Fibroblast of lung (primary cell): ENCODE results near the gene GRIN1.

Experiments used
- EZH2 ChIP-seq: IDR thresholded peaks from 2 replicates; pipeline ENCODE4 v1.5.1; 2012; ENCODE audit warnings: low read length, control low read depth, mild to moderate bottlenecking; ENCODE audit errors: missing control alignments
- TF ChIP-seq, protein P1 (sequence below), 2 donors: IDR thresholded peaks in 1 of 2; conservative IDR thresholded peaks in 1 of 2; 1 replicate in 1 of 2; 2 replicates in 1 of 2; pipeline ENCODE4 v1.5.1; 2011 to 2012; ENCODE audit warnings: low read length in 2 of 2, control low read depth in 1 of 2, inconsistent platforms in 1 of 2, low read depth in 1 of 2, mild to moderate bottlenecking in 1 of 2

DNA sequence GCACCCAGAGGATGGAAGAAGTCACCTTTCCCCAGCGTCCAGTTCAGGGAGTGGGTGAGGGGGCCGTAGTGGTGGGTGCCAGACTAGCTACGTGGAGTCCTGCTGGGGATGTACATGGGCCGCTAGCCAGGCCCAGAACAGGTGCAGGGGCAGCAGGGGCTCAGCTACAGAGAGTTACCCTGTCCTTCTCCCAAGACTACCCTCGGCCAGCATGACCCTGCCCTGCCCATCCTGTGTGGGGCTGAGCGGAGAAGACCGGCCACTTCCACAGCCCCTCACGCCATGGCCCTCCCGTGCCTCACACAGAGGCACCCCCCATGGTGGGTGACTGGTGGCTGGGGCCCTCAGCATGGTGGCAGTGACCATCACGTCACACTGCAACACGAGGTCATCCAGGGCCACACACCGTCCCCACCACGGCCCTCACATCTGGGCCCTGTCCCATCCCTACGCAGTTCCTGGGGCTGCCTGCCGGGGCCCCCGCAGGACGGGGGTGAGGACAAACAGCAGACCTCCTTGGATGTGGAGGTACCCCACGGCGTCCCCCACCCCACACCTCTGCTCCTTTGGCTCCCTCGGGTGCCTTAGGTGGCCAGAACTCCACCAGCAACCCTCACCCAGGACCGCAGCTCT is 23.4 kb upstream of the GRIN1 start:
- TF ChIP-seq, protein P1, sequence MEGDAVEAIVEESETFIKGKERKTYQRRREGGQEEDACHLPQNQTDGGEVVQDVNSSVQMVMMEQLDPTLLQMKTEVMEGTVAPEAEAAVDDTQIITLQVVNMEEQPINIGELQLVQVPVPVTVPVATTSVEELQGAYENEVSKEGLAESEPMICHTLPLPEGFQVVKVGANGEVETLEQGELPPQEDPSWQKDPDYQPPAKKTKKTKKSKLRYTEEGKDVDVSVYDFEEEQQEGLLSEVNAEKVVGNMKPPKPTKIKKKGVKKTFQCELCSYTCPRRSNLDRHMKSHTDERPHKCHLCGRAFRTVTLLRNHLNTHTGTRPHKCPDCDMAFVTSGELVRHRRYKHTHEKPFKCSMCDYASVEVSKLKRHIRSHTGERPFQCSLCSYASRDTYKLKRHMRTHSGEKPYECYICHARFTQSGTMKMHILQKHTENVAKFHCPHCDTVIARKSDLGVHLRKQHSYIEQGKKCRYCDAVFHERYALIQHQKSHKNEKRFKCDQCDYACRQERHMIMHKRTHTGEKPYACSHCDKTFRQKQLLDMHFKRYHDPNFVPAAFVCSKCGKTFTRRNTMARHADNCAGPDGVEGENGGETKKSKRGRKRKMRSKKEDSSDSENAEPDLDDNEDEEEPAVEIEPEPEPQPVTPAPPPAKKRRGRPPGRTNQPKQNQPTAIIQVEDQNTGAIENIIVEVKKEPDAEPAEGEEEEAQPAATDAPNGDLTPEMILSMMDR (conservative IDR thresholded peaks at IDR 0.05 in 1 of 2, IDR thresholded peaks at IDR 0.05 in 1 of 2; ENCODE audit: low read depth in 1 of 2, low read length in 2 of 2) = no peak
- no peak for TF ChIP-seq EZH2
